ENCODE measurements around the gene TRIM27.

DNA sequence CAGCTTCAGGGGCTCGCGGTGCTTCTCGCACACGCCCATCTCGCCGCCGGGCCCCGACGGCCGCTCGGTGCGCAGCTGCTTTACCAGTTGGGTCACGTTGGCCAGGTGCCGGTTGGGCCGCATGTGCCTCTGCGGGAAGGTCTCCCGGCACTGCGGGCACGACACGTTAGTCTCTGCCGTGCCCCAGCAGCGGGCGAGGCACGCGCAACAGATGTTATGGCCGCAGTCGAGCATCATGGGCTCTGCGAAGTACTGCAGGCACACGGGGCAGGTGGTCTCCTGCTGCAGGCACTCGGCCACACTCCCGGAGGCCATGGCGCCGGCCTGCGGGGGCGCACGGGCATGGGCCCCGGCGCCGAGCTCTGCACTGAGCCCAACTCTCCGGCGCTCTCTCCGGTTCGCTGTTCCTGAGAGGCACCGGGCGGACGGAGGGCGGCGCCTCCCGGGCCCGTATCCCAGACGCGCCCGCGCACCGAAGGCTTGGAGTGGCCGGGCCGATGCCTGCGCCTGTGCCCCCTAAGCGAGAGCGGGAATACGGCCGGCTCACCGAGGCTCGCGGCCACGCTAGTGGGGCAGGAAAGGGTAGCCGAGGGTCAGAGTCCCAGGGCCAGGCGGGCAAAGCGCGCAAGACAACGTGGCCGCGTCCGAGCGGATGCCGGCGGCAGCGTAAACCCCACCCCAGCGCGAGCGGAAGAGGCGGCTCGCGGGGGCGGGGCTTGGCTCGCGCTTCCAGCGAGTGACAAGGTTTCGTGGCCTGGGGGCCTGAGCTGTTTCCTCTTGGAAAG lies at the start of gene TRIM27:
- TF ChIP-seq, protein P1, sequence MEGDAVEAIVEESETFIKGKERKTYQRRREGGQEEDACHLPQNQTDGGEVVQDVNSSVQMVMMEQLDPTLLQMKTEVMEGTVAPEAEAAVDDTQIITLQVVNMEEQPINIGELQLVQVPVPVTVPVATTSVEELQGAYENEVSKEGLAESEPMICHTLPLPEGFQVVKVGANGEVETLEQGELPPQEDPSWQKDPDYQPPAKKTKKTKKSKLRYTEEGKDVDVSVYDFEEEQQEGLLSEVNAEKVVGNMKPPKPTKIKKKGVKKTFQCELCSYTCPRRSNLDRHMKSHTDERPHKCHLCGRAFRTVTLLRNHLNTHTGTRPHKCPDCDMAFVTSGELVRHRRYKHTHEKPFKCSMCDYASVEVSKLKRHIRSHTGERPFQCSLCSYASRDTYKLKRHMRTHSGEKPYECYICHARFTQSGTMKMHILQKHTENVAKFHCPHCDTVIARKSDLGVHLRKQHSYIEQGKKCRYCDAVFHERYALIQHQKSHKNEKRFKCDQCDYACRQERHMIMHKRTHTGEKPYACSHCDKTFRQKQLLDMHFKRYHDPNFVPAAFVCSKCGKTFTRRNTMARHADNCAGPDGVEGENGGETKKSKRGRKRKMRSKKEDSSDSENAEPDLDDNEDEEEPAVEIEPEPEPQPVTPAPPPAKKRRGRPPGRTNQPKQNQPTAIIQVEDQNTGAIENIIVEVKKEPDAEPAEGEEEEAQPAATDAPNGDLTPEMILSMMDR (IDR thresholded peaks at IDR 0.05; ENCODE audit: borderline replicate concordance, extremely low read depth, low read length, poor library complexity, severe bottlenecking) = no peak
- no peak for TF ChIP-seq EZH2 (IDR thresholded peaks at IDR 0.05; ENCODE audit: borderline replicate concordance, low read depth, low read length, severe bottlenecking)
